NCI-H128 (cell line): ENCODE measurements around the gene SLC2A4RG.
"Not testable (repeated sequence)": the region's sequence is repeated elsewhere in the genome, so short reads cannot be mapped to it uniquely, and the experiment has no call there.

Experiments
- DNase-seq: peaks from one replicate; lab custom pipeline; 2025; ENCODE audit not compliant: unreplicated experiment; lab: John Stamatoyannopoulos, UW

The SLC2A4RG gene

DNA sequence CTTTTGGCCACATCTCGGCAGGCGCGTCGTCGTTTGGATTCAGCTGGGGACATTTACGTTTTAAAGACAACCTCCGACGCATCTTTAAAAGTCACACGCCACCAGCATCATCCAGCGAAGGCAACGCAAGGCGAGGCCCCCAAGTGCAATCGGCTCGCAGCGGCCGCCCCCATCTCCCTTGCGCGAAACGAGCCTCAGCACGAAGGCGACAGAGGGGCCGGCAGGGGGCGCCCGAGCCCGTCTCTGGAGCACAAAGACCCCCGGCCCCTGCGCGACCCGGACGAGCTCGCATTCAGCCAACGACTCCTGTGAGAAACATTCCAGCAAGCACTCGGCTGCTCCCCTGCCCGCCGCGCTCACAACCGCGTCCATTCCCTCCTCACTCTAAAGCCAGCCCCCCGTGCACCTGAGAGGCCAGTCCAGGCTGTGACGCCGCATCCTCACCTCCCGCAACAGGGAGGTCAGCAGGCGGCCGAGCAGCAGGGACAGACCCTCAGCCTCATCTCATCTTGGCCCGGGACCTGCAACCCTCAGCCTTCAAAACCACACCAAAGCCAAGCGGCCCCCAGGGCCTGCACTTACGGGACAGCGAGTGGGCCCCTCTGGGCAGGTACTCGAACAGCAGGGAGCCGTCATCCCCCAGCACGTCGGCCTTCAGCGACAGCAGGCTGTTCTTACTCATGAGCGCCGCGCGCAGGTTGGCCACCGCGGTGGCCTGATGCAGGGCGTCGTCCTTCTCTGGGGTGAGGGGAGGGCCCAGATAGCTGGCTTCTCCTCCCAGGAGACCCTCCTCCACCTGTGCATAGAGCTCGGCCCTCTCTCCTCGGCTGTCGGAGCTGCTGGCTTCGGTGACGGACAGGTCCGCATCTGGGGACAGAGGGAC lies 35.8 kb downstream of the SLC2A4RG start:
- DNase-seq: no peak

DNA sequence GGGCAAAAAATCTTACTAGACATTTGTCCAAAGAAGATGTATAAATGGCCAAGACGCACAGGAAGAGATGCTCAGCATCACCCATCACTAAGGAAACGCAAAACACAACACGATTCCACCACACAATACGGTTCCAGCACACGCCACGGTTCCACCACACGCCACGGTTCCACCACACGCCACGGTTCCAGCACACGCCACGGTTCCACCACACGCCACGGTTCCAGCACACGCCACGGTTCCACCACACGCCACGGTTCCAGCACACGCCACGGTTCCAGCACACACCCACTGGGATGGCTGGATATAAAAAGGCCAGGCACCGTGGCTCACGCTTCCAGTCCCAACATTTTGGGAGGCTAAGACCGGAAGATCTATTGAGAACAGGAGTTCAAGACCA lies 37.3 kb downstream of the SLC2A4RG start:
- DNase-seq: not testable (repeated sequence)

DNA sequence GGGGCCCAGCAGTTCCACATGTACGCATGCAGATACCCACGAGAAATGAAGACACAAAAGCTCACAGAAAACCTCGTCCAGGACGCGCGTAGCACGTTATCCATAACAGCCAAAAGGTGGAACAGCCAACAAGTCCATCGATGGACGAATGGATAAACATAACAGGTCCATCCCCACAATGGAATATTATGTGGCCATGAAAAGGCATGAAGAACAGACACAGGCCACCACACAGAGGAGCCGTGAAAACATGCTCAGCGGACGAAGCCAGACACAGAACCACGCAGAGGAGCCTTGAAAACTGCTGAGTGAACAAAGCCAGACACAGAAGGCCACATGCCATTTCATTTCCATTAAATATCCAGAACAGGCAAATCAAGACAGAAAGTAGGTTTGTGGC lies 38.0 kb downstream of the SLC2A4RG start:
- DNase-seq: no peak

DNA sequence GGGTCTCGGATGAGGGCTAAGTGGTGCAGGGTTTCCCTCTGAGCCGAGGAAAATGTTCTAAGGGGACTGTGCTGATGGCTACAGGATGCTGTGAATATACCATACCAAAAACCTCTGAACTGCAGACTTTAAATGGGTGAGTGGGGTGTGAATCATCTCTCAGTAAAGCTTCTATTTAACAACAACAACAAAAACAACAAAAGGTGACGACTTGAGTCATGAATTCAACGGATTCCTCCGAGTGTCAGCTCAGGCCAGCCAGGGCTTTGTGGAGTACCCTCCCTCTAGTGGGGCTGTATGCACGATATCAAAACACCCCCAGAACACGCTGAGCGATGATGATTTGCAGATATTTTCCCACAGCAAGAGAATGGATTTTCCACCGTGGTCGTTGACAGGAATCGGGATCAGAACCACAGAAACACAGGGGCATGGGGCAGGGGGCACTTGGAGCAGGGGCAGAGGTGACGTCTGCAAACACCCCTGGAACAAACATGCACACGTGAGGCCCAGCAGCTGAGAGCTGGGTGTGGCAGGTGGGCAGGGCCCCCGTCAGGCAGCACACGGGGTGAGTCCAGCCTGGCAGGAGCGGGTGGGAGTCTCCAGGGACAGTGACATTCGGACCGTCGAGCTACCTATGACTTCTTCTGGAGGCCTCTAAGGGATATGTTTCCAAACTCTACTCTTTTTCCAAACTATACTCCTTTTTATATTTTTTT lies 38.6 kb downstream of the SLC2A4RG start:
- no peak for DNase-seq

DNA sequence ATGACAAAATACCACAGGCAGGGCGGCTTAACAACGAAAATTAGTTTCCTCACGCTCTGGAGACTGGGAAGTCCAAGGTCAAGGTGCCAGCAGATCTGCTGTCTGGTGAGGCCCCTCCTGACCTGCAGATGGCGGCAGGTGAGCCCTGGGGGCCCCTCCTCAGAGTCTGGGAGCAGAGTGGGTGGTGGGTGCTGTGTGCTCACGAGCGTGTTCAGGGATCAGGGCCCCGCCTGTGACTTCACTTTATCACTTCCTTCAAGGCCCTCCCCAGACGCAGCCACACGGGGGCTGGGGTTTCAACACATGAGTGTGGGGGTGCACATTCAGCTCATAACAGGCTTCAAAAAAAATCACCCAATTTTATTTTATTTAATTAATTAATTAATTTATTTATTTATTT lies 39.3 kb downstream of the SLC2A4RG start:
- no peak for DNase-seq

DNA sequence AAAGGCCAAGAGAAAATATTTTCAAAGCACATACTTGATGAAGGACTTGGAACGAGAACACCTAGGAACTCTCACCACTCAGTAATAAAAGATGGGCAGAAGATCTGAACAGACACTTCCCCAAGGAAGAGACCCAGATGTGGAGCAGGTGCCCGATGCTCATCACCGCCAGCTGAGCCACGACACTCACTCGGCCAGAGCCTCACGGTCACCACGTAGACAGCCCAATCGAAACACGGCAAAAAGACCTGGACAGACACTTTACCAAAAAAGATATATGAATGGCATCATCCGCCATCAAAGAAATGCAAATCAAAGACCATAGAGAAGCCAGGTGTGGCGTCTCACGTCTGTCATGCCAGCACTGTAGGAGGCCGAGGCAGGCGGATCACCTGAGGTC lies 41.6 kb downstream of the SLC2A4RG start:
- no peak for DNase-seq

DNA sequence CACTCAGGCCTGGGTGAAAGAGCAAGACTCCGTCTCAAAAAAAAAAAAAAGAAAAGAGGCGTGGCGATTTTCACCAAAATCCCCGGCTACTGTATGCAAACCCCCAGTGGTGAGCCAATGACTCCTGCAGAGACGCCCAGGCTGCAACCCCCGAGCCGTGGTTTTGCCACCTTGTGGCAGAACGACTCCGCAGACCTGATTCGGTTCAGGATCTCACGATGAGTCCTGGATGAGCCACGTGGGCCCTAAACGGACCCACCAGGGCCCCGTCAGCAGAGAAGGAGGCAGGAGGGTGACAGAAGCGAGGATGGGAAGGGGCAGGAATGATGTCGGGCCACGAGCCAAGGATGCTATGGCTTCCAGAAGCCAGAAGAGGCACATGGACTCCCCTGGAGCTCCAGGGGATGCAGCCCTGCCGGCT lies 42.5 kb downstream of the SLC2A4RG start:
- no peak for DNase-seq

DNA sequence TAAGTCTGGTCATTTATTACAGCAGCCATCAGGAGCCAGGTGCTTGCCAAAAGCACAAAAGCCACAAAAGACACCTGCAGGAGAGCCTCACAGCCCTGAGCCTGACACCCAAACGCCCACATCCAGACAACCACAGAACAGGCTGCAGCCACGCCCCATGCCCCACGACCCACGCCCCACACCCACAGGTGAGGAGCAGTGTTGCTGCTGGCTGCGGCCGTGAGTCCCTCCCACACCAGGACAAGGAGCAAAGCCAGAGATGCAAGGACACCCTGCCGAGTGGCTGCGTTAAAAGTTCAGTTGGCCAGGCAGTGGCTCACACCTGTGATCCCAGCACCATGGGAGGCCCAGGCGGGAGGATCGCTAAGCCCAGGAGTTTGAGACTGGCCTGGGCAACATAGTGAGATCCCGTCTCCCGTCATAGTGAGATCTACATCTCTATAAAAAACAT lies 43.0 kb downstream of the SLC2A4RG start:
- DNase-seq: no peak

DNA sequence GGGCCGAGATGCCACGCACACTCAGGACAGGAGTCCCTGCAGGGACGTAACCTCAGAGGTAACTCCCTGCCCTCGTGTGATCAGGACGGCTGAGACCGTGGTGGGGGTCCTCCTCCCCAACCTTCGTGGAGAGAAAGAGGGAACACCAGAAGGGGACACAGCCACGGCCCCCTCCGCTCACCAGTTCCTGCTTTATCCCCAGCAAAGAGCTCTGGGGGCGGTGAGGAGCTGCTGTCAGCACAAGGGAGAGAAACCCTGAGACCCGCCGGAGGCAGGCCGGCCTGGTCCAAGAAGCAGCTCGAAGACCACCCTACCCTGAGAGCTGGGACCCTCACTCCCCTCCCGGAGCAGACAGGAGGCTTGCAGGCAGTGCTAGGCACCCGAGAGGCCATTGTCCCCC lies 44.4 kb downstream of the SLC2A4RG start:
- no peak for DNase-seq

DNA sequence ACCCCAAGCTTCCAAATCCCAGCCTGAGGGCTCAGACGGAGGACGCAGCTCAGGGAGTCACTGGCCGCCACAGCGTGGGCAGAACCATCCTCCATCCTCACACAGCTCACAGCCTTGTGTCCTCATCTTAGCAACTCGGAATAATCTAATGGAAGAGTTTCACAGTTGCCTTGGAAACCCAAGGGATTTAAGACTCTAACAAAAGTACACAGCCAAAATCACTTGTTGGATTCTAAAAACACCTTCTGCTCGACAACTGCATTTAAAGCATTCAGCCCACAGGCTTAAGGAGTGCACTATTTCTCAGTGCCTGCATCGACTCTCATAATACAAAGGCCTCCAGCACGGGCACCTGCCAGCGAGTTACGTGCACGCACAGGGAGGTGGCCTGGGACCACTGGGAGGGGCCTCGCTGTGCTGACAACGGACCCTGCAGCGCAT lies 46.1 kb downstream of the SLC2A4RG start:
- no peak for DNase-seq

DNA sequence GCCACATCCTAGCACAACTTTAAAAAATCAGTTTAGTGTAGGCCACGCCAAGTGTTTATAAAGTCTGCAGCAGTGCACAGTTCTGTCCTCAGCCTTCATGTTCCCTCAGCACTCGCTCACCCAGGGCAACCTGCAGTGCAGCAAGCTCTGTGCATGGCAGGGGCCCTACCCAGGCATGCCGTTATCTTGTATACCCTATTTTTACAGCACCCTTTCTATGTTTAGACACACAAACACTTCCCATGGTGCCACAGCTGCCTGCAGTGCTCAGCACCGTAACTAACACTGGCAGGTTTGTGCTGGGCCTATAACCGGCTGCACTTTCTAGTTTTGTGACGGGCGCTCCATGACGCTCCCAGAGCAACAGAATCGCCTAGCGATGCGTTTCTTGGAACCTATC lies 47.7 kb downstream of the SLC2A4RG start:
- no peak for DNase-seq

DNA sequence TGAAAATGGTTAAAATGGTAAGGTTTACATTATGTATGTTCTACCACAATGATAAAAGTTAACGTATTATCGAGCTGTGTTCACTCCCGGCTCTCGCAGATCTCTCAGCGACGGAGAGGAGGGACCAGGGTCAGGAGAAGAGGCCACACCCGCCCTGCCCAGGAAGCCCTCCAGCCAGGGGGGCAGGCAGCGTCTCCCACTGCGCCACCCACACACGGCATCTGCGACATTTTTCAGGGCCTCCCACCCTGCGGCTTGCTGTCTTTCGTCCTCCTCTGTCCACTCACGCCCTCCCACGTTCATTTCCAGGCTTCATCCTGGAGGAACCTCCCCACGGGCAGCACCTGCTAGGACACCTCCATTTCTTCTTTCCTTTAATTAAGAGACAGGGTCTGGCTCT lies 48.2 kb downstream of the SLC2A4RG start:
- no peak for DNase-seq

DNA sequence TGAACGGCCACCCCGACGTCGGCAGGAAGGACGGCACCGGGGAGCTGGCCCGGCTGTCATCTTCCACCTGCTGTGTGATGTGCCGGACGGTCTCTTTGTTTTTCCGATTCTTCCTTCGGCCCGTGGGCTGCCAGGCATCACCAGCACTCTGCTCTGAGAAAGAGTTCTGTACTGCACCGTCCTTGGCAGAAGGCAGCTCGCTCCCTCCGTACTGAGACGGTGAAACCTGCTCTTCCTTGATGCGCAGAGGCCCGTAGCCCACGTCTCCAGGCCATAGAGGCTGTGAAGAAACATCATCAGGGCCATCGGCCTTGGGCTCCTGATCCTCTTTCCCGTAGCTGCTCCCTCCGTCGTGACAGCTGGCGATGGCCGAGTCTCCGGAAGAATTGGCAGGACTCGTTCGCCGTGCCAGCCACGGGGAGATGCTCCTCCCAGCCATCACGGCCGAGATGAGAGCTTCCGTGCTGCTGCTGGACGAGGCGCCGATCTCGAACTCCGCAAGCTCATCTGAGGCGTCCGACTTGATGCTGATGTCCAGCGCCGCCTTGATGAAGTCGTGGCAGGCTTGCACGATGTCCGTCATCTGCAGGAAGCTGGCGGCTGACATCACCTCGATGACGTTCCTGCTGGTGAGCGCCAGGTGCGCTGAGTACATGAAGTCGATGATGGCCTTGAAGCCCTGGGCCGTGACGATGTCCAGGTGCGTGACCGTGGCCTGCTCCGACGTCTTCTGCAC lies 50.4 kb downstream of the SLC2A4RG start:
- no peak for DNase-seq

DNA sequence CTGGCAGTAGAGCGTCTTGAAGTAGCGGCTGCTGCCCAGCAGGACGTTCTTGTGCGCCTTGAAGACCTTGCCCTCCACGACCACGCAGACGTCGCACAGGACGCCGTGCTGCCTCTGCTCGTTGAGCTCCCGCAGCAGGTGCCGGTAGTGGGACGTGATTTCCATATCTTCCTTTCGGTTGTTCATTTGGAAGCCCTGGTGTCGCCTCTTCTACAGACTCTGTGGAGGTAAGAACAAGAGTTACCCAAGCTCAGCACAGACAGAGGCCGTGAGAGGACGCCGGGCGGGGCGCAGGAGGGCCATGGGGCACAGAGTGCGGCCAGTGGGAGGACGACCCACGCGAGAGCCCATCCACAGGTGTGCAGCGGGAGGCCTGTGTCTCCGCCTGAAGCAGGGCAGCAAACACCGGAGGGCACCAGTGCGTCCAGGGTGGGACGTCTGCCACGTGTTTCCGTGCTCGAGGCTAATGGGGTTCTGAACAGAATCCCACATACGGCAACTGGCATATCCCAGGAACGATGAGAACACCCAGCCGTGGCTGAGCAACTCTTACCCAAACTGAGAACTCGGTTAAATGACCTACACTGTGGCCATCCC lies 51.1 kb downstream of the SLC2A4RG start:
- DNase-seq: no peak

DNA sequence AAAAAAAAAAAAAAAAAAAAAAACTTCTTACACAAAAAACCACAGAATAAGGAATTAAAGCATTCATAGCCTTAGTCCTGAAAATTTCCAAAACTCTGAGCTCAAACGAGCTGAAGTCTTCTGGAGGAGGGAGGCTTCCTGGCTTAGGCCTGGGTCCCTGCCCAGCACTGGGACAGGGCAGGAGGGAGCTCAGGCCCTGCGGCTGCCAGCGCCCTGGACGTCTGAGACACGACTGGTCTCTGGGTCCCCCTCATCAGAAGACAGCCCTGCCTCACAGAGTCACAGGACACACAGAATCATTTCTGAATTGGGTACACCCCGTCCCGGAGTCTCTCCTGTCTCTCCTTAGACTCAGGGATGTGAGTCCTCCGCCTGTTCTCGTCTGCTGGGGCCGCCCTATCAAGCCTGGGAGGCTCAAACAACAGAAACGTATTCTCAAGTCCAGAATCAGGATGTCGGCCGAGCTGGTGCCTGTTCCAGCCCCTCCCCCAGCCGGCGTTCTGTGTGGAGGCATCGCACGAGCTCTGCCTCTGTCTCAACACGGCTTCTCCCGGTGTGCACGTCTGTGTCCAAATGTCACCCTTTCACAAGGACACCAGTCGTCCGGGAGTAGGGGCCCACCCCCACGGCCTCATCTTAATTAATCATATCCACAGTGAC lies 52.1 kb downstream of the SLC2A4RG start:
- DNase-seq: no peak

DNA sequence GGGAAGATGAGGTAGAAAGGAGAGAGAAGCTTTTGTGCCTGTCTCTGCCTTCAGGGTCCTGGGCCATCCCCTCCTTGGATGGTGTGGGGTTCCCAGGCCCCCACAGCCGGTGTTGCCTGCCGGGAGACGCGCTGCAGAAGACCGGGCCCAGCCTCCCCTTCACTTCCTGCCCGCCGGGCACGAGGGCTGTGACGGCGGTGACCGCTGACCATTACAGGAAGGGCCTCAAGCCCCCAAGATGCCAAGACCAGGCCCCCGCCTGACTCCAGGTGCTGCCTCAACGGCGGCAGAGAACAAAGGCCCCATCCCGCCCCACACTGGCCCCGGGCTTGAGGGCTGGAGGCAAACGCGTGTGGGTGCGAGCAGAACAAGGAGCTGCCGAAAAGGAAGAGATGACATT lies 53.3 kb downstream of the SLC2A4RG start:
- DNase-seq: no peak
